CD14-positive monocyte (primary cell): ENCODE measurements around the gene PLCD3. TPM values are rescaled to one million over a fixed set of nuclear protein-coding genes. Genes with fewer than 3 reads are reported as not detected.
A peak's percentile ranks its signal among the peaks of the same experiment; 100 is the strongest.

Source experiments
- DNase-seq, 3 donors: peaks; one replicate each; pipeline ENCODE4 v3.0.0-alpha.2; 2011 to 2022
- H2AFZ ChIP-seq: 2 replicates; pipeline ENCODE4 v1.6.0; 2012; ENCODE audit warnings: mild to moderate bottlenecking, low read depth, low read length, inconsistent platforms; ENCODE audit not compliant: insufficient read depth, poor library complexity, severe bottlenecking
- H3K27ac ChIP-seq, 2 donors: 1 replicate in 1 of 2; 2 replicates in 1 of 2; pipeline ENCODE4 v1.5.1; 2012 to 2013; ENCODE audit warnings: low read length in 2 of 2, control low read depth in 1 of 2, inconsistent platforms in 1 of 2, low read depth in 1 of 2, mild to moderate bottlenecking in 1 of 2
- H3K27me3 ChIP-seq, 2 donors: one replicate each; pipeline versions ENCODE4 v1.6.0 to v1.6.1; 2011 to 2013; ENCODE audit warnings: low read length in 2 of 2; ENCODE audit not compliant: control insufficient read depth in 2 of 2, insufficient read depth in 2 of 2
- H3K36me3 ChIP-seq, 2 donors: replicated peaks in 1 of 2; 1 replicate in 1 of 2; 2 replicates in 1 of 2; pipeline versions ENCODE4 v1.5.1 to v1.6.1; 2012 to 2013; ENCODE audit warnings: low read length in 2 of 2, control low read depth in 1 of 2, inconsistent platforms in 1 of 2, mild to moderate bottlenecking in 1 of 2; ENCODE audit not compliant: insufficient read depth in 2 of 2, control insufficient read depth in 1 of 2
- H3K4me1 ChIP-seq, 2 donors: 1 replicate in 1 of 2; 2 replicates in 1 of 2; pipeline versions ENCODE4 v1.5.1 to v1.6.1; 2012 to 2013; ENCODE audit warnings: low read length in 2 of 2, control low read depth in 1 of 2, inconsistent platforms in 1 of 2, mild to moderate bottlenecking in 1 of 2, moderate library complexity in 1 of 2; ENCODE audit not compliant: insufficient read depth in 2 of 2, control insufficient read depth in 1 of 2
- H3K4me2 ChIP-seq: replicated peaks from 2 replicates; pipeline ENCODE3; 2012; ENCODE audit warnings: low read length, moderate library complexity, mild to moderate bottlenecking; ENCODE audit not compliant: poor library complexity, severe bottlenecking; ENCODE audit errors: extremely low read depth
- H3K4me3 ChIP-seq, 3 experiments: fragments of 200-600 bp in 1 of 3; sonication (generic) in 1 of 3; replicated peaks in 1 of 3; 1 replicate in 2 of 3; 2 replicates in 1 of 3; pipeline ENCODE4 v1.5.1; 2011 to 2013; ENCODE audit warnings: low read length in 3 of 3, mild to moderate bottlenecking in 3 of 3, control low read depth in 2 of 3, low read depth in 2 of 3, inconsistent platforms in 1 of 3, moderate library complexity in 1 of 3
- H3K79me2 ChIP-seq: 2 replicates; pipeline ENCODE4 v1.6.0; 2012; ENCODE audit warnings: mild to moderate bottlenecking, control low read depth, inconsistent platforms, low read length, moderate library complexity; ENCODE audit not compliant: insufficient read depth
- H3K9ac ChIP-seq: 2 replicates; pipeline ENCODE4 v1.6.0; 2017; ENCODE audit warnings: low read length, mild to moderate bottlenecking; ENCODE audit not compliant: insufficient read depth, poor library complexity, severe bottlenecking
- H3K9me3 ChIP-seq, 2 donors: replicated peaks in 1 of 2; 1 replicate in 1 of 2; 2 replicates in 1 of 2; pipeline versions ENCODE4 v1.5.1 to v1.6.1; 2012 to 2013; ENCODE audit warnings: low read length in 2 of 2, control low read depth in 1 of 2; ENCODE audit not compliant: control insufficient read depth in 1 of 2, insufficient read depth in 1 of 2
- H4K20me1 ChIP-seq: 2 replicates; pipeline ENCODE4 v1.6.0; 2012; ENCODE audit warnings: mild to moderate bottlenecking, low read length, control low read depth, moderate library complexity; ENCODE audit not compliant: insufficient read depth
- H3K27ac Mint-ChIP-seq, 7 donors: one replicate each; pipeline ENCODE4 v1.8.0; 2020; ENCODE audit warnings: mild to moderate bottlenecking in 7 of 7, mixed read lengths in 7 of 7, moderate library complexity in 6 of 7, inconsistent platforms in 2 of 7
- H3K27me3 Mint-ChIP-seq, 3 donors: one replicate each; pipeline ENCODE4 v1.8.0; 2021 to 2022; ENCODE audit warnings: low read depth in 3 of 3, mild to moderate bottlenecking in 3 of 3, mixed read lengths in 3 of 3, moderate library complexity in 3 of 3, inconsistent platforms in 1 of 3
- H3K36me3 Mint-ChIP-seq, 2 donors: one replicate each; pipeline ENCODE4 v1.8.0; 2020; ENCODE audit warnings: mixed read lengths in 2 of 2, inconsistent platforms in 1 of 2, mild to moderate bottlenecking in 1 of 2
- H3K4me1 Mint-ChIP-seq: one replicate; pipeline ENCODE4 v1.8.0; 2020; ENCODE audit warnings: mild to moderate bottlenecking, mixed read lengths
- H3K4me3 Mint-ChIP-seq, 2 donors: one replicate each; pipeline ENCODE4 v1.8.0; 2020; ENCODE audit warnings: mild to moderate bottlenecking in 2 of 2, mixed read lengths in 2 of 2, moderate library complexity in 1 of 2
- H3K9me3 Mint-ChIP-seq, 7 donors: one replicate each; pipeline ENCODE4 v1.8.0; 2020 to 2022; ENCODE audit warnings: mixed read lengths in 7 of 7, mild to moderate bottlenecking in 6 of 7, moderate library complexity in 6 of 7, inconsistent platforms in 2 of 7
- WGBS: methylation state at CpG from one replicate; pipeline ENCODE4 v1.1.5; 2013; ENCODE audit warnings: missing lambda C conversion rate; ENCODE audit not compliant: insufficient coverage; 5-methylcytosine and 5-hydroxymethylcytosine counted together
- intact Hi-C, 2 donors: fragments of 100-400 bp; cut with micrococcal nuclease; formaldehyde crosslinking; loops; one replicate each; pipeline versions ENCODE4 v1.15.0 to v1.15.1; 2023
- polyA plus RNA-seq, 3 donors: library from polyadenylated mRNA; depleted of rRNA in 1 of 3; unstranded in 2 of 3; stranded (reverse) in 1 of 3; fragments of 300-500 nt in 2 of 3; fragments of >200 nt in 1 of 3; fragmentation: Illumina TruSeq in 2 of 3; gene quantifications; 1 replicate in 2 of 3; 2 replicates in 1 of 3; pipeline ENCODE4 v1.2.3, GENCODE V29; 2012 to 2021
- TF ChIP-seq, protein P1 (sequence below): fragments of 200-600 bp; IDR thresholded peaks from one replicate; pipeline ENCODE4 v1.8.0; 2022; ENCODE audit warnings: antibody characterized with exemption, mild to moderate bottlenecking

PLCD3 gene
- polyA plus RNA-seq, 3 donors: 0.97 to 25.8 (median 2.5) TPM

DNA sequence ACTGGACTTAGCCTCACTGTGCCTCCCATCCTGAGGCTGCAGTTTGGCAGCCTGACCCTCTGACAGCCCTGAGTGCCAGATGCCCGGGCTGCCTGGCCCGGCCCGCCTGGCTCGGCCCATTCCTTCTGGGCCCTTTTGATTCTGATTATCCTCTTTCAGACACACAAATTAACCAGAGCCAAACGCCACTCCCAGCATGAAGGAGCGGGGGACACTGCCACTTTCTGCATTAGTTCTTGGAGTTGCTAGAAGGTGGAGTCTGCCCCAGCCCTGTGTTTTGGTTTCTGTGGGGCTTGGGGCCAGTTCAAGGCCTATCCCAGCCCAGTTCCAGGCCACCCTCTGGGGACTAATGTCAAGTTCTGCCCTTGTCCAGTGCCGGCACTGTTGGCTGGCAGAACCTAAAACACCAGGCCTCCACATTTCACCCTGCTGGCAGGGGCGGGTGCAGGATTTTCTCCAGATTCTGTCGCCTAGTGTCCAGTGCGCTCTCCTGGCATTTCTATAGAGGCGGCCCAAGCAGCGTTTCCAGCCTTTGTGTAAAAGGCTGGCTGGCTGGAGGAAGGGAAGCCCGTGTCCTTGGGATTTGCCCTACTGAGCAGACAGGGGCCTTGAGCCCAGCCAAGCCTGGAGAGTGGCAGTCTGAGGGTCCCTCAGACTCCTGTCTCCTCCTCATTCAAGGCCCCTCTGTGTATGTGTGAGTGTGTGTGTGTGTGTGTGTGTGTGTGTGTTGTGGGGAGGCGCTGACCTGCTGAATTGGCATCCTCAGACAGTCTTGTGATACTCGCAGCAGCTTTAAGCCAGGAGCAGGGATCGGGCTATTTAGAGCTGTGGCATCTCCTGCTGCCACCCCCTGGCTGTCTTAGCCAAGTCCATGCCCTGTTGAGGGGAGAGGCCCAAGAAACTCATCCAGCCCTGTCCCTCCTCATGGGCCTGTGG lies 21.4 kb downstream of the PLCD3 start:
- WGBS: 97% methylated on average over 8 of the region's 16 CpGs
- H2AFZ ChIP-seq: no peak overlapping the region
- Mint-ChIP-seq H3K27me3 (peaks cover 0 to 5% (median 1%) of the 10 kb centered on the region in 3 donors), H3K27ac (peak overlapping the region in 4 of 7 donors; percentile 6 to 78 (median 45)), H3K4me3 (no peak overlapping the region), H3K9me3 (peaks cover 0 to 1% (median 0%) of the 10 kb centered on the region in 7 donors), H3K4me1 (no peaks in the 10 kb centered on the region), H3K36me3 (peaks cover 27 to 32% of the 10 kb centered on the region in 2 donors)
- no peak for DNase-seq
- no peaks in the 10 kb centered on the region for H3K79me2 ChIP-seq
- no peak overlapping the region for H3K4me3 ChIP-seq
- H3K36me3 ChIP-seq: peaks cover 30 to 34% of the 10 kb centered on the region in 2 donors
- no peak overlapping the region for H3K27ac ChIP-seq
- H3K9me3 ChIP-seq: no peaks in the 10 kb centered on the region
- no peak overlapping the region for H3K4me2 ChIP-seq
- intact Hi-C loops: no loop called here
- H3K9ac ChIP-seq: no peak overlapping the region
- H4K20me1 ChIP-seq: peaks cover 32% of the 10 kb centered on the region
- TF ChIP-seq, protein P1, sequence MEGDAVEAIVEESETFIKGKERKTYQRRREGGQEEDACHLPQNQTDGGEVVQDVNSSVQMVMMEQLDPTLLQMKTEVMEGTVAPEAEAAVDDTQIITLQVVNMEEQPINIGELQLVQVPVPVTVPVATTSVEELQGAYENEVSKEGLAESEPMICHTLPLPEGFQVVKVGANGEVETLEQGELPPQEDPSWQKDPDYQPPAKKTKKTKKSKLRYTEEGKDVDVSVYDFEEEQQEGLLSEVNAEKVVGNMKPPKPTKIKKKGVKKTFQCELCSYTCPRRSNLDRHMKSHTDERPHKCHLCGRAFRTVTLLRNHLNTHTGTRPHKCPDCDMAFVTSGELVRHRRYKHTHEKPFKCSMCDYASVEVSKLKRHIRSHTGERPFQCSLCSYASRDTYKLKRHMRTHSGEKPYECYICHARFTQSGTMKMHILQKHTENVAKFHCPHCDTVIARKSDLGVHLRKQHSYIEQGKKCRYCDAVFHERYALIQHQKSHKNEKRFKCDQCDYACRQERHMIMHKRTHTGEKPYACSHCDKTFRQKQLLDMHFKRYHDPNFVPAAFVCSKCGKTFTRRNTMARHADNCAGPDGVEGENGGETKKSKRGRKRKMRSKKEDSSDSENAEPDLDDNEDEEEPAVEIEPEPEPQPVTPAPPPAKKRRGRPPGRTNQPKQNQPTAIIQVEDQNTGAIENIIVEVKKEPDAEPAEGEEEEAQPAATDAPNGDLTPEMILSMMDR: no peak
- H3K4me1 ChIP-seq: no peaks in the 10 kb centered on the region
- H3K27me3 ChIP-seq: no peaks in the 10 kb centered on the region

DNA sequence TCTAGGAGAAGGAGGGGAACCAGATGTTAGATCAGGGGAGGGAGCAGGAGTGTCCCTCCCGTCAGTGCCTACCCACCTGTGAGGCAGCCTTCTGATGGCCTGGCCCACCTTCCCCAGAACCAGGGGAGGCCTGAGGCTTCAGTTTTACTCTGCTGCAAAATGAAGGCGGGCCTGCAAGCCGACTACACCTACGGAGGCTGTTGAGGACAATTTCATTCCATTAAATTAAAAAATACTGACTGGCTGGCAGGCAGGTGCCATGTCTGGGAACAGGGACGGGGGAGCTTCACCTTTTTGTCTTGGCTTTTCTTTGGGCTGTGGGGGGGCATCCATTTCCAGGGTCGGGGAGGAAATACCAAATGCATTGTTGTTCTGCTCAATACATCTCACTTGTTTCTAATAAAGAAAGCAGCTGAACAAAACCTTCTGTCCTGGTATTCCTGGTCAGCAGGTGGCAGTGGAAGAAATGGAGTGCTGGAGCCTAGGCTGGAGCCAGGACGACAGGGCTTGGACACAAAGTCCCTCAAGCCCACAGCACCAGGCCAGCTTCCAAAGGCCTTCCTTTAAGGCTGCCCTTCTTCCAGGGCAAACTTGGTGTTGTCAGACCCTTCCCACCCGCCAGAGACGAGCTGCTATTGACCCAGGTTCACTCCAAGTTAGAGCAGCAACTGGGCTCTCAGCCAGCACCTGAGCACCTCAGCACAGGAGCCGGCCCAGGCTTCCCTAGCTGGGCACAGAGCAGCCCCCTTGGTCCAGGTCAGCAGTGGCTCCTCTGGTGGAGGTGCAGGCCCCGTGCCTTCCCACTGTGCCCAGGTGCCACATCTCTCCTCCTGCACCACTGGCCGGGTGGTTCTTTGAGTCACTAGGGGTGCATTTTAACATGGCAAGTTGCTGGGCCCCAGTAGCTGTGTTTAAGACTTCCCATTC lies 23.5 kb downstream of the PLCD3 start:
- Histone ChIP-seq H4K20me1 (peaks cover 50% of the 10 kb centered on the region), H3K36me3 (peaks cover 50 to 55% of the 10 kb centered on the region in 2 donors), H3K27me3 (no peaks in the 10 kb centered on the region), H3K4me3 (no peak overlapping the region), H3K9me3 (no peaks in the 10 kb centered on the region), H2AFZ (no peak overlapping the region), H3K27ac (no peak overlapping the region), H3K9ac (no peak overlapping the region), H3K79me2 (no peaks in the 10 kb centered on the region), H3K4me1 (no peaks in the 10 kb centered on the region), H3K4me2 (no peak overlapping the region)
- Mint-ChIP-seq H3K27me3 (peaks cover 0 to 5% (median 1%) of the 10 kb centered on the region in 3 donors), H3K4me3 (no peak overlapping the region), H3K9me3 (no peaks in the 10 kb centered on the region), H3K4me1 (no peaks in the 10 kb centered on the region), H3K27ac (peak overlapping the region in 3 of 7 donors; percentile 23 to 45 (median 35)), H3K36me3 (peaks cover 48 to 53% of the 10 kb centered on the region in 2 donors)
- TF ChIP-seq, protein P1: no peak
- 93% methylated on average over 4 of the region's 12 CpGs for whole genome bisulfite sequencing
- no peak for DNase-seq
- intact Hi-C loops: no loop called here
